ENCODE measurements around the gene KDM6A.

KDM6A gene

GRCh38 chrX:45001048-45001447 lies 128.1 kb downstream of the KDM6A start:
- Histone ChIP-seq H3K36me3 (ENCODE audit: control insufficient read depth, insufficient read depth, low read length) (no peaks in the 10 kb centered on the region), H3K27ac (ENCODE audit: low read length) (no peak overlapping the region), H3K4me3 (ENCODE audit: low read length) (no peak overlapping the region), H3K27me3 (ENCODE audit: control insufficient read depth, insufficient read depth, low read length) (no peaks in the 10 kb centered on the region), H3K9me3 (ENCODE audit: control insufficient read depth, insufficient read depth, low read length) (no peaks in the 10 kb centered on the region), H3K4me1 (ENCODE audit: control insufficient read depth, insufficient read depth, low read length) (no peaks in the 10 kb centered on the region)
- DNase-seq (ENCODE audit: low read depth, low spot score), result no peak
- no CpG with 5 or more reads among the region's 4 CpGs for WGBS (ENCODE audit: insufficient coverage, insufficient read length)

- Histone ChIP-seq H3K36me3 (ENCODE audit: control insufficient read depth, insufficient read depth, low read length) (no peaks in the 10 kb centered on the region), H3K27ac (ENCODE audit: low read length) (no peak overlapping the region), H3K4me1 (ENCODE audit: control insufficient read depth, insufficient read depth, low read length) (no peaks in the 10 kb centered on the region), H3K27me3 (ENCODE audit: control insufficient read depth, insufficient read depth, low read length) (no peaks in the 10 kb centered on the region), H3K9me3 (ENCODE audit: control insufficient read depth, insufficient read depth, low read length) (no peaks in the 10 kb centered on the region), H3K4me3 (ENCODE audit: low read length) (no peak overlapping the region)
- no CpG with 5 or more reads among the region's 4 CpGs for WGBS (ENCODE audit: insufficient coverage, insufficient read length)
- no peak for DNase-seq (ENCODE audit: low read depth, low spot score)
Observed at GRCh38 chrX:45003085-45003484, 130.1 kb downstream of the KDM6A start.

GRCh38 chrX:45006002-45006800 lies 133.2 kb downstream of the KDM6A start:
- H3K36me3 ChIP-seq (ENCODE audit: control insufficient read depth, insufficient read depth, low read length), result no peaks in the 10 kb centered on the region
- WGBS (ENCODE audit: insufficient coverage, insufficient read length), result no CpG with 5 or more reads among the region's 13 CpGs
- H3K27ac ChIP-seq (ENCODE audit: low read length), result no peak overlapping the region
- H3K27me3 ChIP-seq (ENCODE audit: control insufficient read depth, insufficient read depth, low read length), result no peaks in the 10 kb centered on the region
- no peaks in the 10 kb centered on the region for H3K9me3 ChIP-seq (ENCODE audit: control insufficient read depth, insufficient read depth, low read length)
- no peak for DNase-seq (ENCODE audit: low read depth, low spot score)
- H3K4me1 ChIP-seq (ENCODE audit: control insufficient read depth, insufficient read depth, low read length), result no peaks in the 10 kb centered on the region; the same call in 1 of the 2 replicates
- no peak overlapping the region for H3K4me3 ChIP-seq (ENCODE audit: low read length)

GRCh38 chrX:45007598-45007997 lies 134.6 kb downstream of the KDM6A start:
- no peak for DNase-seq (ENCODE audit: low read depth, low spot score)
- no CpG with 5 or more reads among the region's 3 CpGs for WGBS (ENCODE audit: insufficient coverage, insufficient read length)

GRCh38 chrX:45009371-45010000 lies 136.5 kb downstream of the KDM6A start:
- no peaks in the 10 kb centered on the region for H3K27me3 ChIP-seq (ENCODE audit: control insufficient read depth, insufficient read depth, low read length)
- WGBS (ENCODE audit: insufficient coverage, insufficient read length), result no CpG with 5 or more reads among the region's 3 CpGs
- no peaks in the 10 kb centered on the region; the same call in 1 of the 2 replicates for H3K4me1 ChIP-seq (ENCODE audit: control insufficient read depth, insufficient read depth, low read length)
- DNase-seq (ENCODE audit: low read depth, low spot score), result no peak
- no peak overlapping the region for H3K4me3 ChIP-seq (ENCODE audit: low read length)
- no peaks in the 10 kb centered on the region for H3K9me3 ChIP-seq (ENCODE audit: control insufficient read depth, insufficient read depth, low read length)
- no peak overlapping the region for H3K27ac ChIP-seq (ENCODE audit: low read length)
- H3K36me3 ChIP-seq (ENCODE audit: control insufficient read depth, insufficient read depth, low read length), result no peaks in the 10 kb centered on the region

More at GRCh38 chrX:45007598-45007997, 134.6 kb downstream of the KDM6A start:
- Histone ChIP-seq H3K27ac (ENCODE audit: low read length) (no peak overlapping the region), H3K36me3 (ENCODE audit: control insufficient read depth, insufficient read depth, low read length) (no peaks in the 10 kb centered on the region), H3K4me3 (ENCODE audit: low read length) (no peak overlapping the region), H3K4me1 (ENCODE audit: control insufficient read depth, insufficient read depth, low read length) (no peaks in the 10 kb centered on the region; the same call in 1 of the 2 replicates), H3K9me3 (ENCODE audit: control insufficient read depth, insufficient read depth, low read length) (no peaks in the 10 kb centered on the region), H3K27me3 (ENCODE audit: control insufficient read depth, insufficient read depth, low read length) (no peaks in the 10 kb centered on the region)

- Histone ChIP-seq H3K27ac (ENCODE audit: low read length) (no peak overlapping the region), H3K4me1 (ENCODE audit: control insufficient read depth, insufficient read depth, low read length) (no peaks in the 10 kb centered on the region; the same call in 1 of the 2 replicates), H3K9me3 (ENCODE audit: control insufficient read depth, insufficient read depth, low read length) (no peaks in the 10 kb centered on the region), H3K27me3 (ENCODE audit: control insufficient read depth, insufficient read depth, low read length) (no peaks in the 10 kb centered on the region), H3K4me3 (ENCODE audit: low read length) (no peak overlapping the region), H3K36me3 (ENCODE audit: control insufficient read depth, insufficient read depth, low read length) (no peaks in the 10 kb centered on the region)
- no peak for DNase-seq (ENCODE audit: low read depth, low spot score)
Observed at GRCh38 chrX:45011131-45011530, 138.1 kb downstream of the KDM6A start.

- no peaks in the 10 kb centered on the region for H3K36me3 ChIP-seq (ENCODE audit: control insufficient read depth, insufficient read depth, low read length)
- DNase-seq (ENCODE audit: low read depth, low spot score), result no peak
- no peaks in the 10 kb centered on the region; the same call in 1 of the 2 replicates for H3K4me1 ChIP-seq (ENCODE audit: control insufficient read depth, insufficient read depth, low read length)
- H3K9me3 ChIP-seq (ENCODE audit: control insufficient read depth, insufficient read depth, low read length), result no peaks in the 10 kb centered on the region
- H3K27ac ChIP-seq (ENCODE audit: low read length), result no peak overlapping the region
- no peak overlapping the region for H3K4me3 ChIP-seq (ENCODE audit: low read length)
- H3K27me3 ChIP-seq (ENCODE audit: control insufficient read depth, insufficient read depth, low read length), result no peaks in the 10 kb centered on the region
- no CpG with 5 or more reads among the region's 1 CpG for WGBS (ENCODE audit: insufficient coverage, insufficient read length)
Observed at GRCh38 chrX:45011597-45011996, 138.6 kb downstream of the KDM6A start.

- Histone ChIP-seq H3K27ac (ENCODE audit: low read length) (no peak overlapping the region), H3K4me1 (ENCODE audit: control insufficient read depth, insufficient read depth, low read length) (no peaks in the 10 kb centered on the region), H3K4me3 (ENCODE audit: low read length) (no peak overlapping the region), H3K9me3 (ENCODE audit: control insufficient read depth, insufficient read depth, low read length) (no peaks in the 10 kb centered on the region), H3K27me3 (ENCODE audit: control insufficient read depth, insufficient read depth, low read length) (no peaks in the 10 kb centered on the region), H3K36me3 (ENCODE audit: control insufficient read depth, insufficient read depth, low read length) (no peaks in the 10 kb centered on the region)
- no peak for DNase-seq (ENCODE audit: low read depth, low spot score)
- no CpG with 5 or more reads among the region's 3 CpGs for WGBS (ENCODE audit: insufficient coverage, insufficient read length)
Observed at GRCh38 chrX:45017946-45018345, 145.0 kb downstream of the KDM6A start.

- WGBS (ENCODE audit: insufficient coverage, insufficient read length), result no CpG with 5 or more reads among the region's 5 CpGs
- H3K9me3 ChIP-seq (ENCODE audit: control insufficient read depth, insufficient read depth, low read length), result no peaks in the 10 kb centered on the region
- H3K4me1 ChIP-seq (ENCODE audit: control insufficient read depth, insufficient read depth, low read length), result no peaks in the 10 kb centered on the region
- H3K36me3 ChIP-seq (ENCODE audit: control insufficient read depth, insufficient read depth, low read length), result no peaks in the 10 kb centered on the region
- no peak overlapping the region for H3K4me3 ChIP-seq (ENCODE audit: low read length)
- H3K27ac ChIP-seq (ENCODE audit: low read length), result no peak overlapping the region
- DNase-seq (ENCODE audit: low read depth, low spot score), result no peak
- H3K27me3 ChIP-seq (ENCODE audit: control insufficient read depth, insufficient read depth, low read length), result no peaks in the 10 kb centered on the region
Observed at GRCh38 chrX:45022150-45022549, 149.2 kb downstream of the KDM6A start.

GRCh38 chrX:45024501-45024900 lies 151.5 kb downstream of the KDM6A start:
- Histone ChIP-seq H3K4me1 (ENCODE audit: control insufficient read depth, insufficient read depth, low read length) (no peaks in the 10 kb centered on the region), H3K4me3 (ENCODE audit: low read length) (no peak overlapping the region), H3K27ac (ENCODE audit: low read length) (no peak overlapping the region), H3K9me3 (ENCODE audit: control insufficient read depth, insufficient read depth, low read length) (no peaks in the 10 kb centered on the region), H3K27me3 (ENCODE audit: control insufficient read depth, insufficient read depth, low read length) (no peaks in the 10 kb centered on the region), H3K36me3 (ENCODE audit: control insufficient read depth, insufficient read depth, low read length) (no peaks in the 10 kb centered on the region)
- no peak for DNase-seq (ENCODE audit: low read depth, low spot score)
- no CpG with 5 or more reads among the region's 1 CpG for WGBS (ENCODE audit: insufficient coverage, insufficient read length)

Measured in iPS DF 6.9 (cell line).